Upper lobe of left lung (tissue), 4 donors: ENCODE data around the gene CIC.

Experiments used
- CTCF ChIP-seq, 6 experiments: fragments of 450-650 bp in 4 of 6; fragments of 200-600 bp in 2 of 6; sonication (generic) in 2 of 6; IDR thresholded peaks; one replicate each; pipeline ENCODE4 v1.5.1; 2016 to 2019; ENCODE audit warnings: antibody characterized with exemption in 6 of 6
- POLR2AphosphoS5 ChIP-seq, 2 donors: sonication (generic); formaldehyde crosslinking; IDR thresholded peaks; one replicate each; pipeline ENCODE4 v1.5.1; 2017; ENCODE audit warnings: antibody characterized with exemption in 2 of 2

- TF ChIP-seq CTCF (IDR thresholded peaks at IDR 0.05) (no peak), POLR2AphosphoS5 (IDR thresholded peaks at IDR 0.05) (no peak)
Measured at GRCh38 chr19:42288881-42289555, 20.0 kb downstream of the CIC start.
